HG03457 (cell line): ENCODE measurements around the gene AFF3.

Experiments
- ATAC-seq: cut with Tn5 transposase; IDR thresholded peaks from one replicate; pipeline ENCODE4 v1.9.1; 2021; ENCODE audit warnings: moderate number of reproducible peaks; ENCODE audit not compliant: unreplicated experiment

The AFF3 gene

DNA sequence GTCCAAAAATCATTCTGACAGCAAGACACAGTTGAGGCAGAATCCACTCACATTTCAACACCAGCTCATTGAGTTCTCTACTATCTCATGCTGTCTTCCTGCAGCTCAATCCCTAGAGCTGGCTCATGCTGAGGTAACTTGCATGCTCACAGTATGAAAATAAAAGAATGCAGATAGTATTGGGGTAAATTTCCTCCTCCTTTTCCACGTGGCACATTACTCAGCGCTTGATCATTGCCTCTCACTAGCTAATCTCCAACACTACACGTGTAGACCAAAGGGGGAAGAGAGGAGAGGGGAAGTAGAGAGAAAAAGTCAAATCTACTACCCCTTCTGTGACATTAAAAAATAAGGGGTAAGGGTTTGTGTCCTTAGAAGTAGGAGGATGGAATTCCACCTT is 300.6 kb downstream of the AFF3 start:
- no peak for ATAC-seq

- no peak for ATAC-seq
Observed at GRCh38 chr2:99840831-99841230, 301.6 kb downstream of the AFF3 start.

- ATAC-seq, result no peak
Observed at GRCh38 chr2:99836690-99837605, 305.4 kb downstream of the AFF3 start.

DNA sequence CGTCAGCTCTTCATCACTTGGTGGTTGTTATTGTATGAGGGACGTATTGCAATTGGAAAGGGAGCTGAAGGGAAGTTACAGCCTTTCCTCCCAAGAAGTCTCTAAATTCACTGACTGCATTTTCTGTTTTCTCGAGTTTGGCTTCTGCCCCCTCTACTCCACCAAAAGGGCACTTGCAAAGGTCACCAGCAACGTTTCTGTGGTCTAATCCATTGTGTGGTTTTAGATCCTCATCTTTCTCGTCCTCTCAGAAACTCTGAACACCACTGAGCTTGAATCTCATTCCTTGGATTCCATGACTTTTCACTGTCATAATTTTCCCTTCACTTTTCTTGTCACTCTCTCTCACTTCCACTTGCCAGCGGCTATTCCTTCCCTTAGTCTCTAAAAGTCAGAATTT is 308.0 kb downstream of the AFF3 start:
- ATAC-seq, result no peak

DNA sequence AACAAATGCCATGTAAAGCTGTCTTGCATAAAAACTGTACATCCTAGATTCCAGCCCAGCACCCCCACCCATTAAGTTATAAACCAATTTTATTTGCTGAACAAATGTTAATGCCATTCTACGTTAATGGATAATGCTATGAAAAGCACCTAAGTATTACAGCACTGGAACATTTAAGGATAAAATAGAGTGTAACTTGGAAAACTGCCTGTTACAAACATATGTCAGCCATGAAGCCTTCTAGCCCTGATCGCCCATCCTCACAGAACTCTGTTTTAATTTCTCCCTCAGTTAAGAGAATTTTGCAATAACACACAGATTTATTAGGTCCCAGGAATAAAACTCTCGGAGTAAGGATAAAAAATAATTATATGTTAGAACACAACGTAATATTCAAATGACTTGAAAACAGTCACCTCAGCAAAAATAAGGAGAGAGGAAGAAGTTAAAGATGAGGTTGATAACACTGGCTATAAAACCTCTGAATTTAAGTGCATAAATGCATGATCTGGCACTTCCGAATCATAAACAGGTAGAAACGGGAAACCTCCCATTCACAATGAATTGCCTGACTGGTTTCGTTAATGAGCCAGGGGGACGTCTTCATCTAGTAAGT is 308.7 kb downstream of the AFF3 start:
- no peak for ATAC-seq

GRCh38 chr2:99832926-99833325 is 309.5 kb downstream of the AFF3 start:
- no peak for ATAC-seq

DNA sequence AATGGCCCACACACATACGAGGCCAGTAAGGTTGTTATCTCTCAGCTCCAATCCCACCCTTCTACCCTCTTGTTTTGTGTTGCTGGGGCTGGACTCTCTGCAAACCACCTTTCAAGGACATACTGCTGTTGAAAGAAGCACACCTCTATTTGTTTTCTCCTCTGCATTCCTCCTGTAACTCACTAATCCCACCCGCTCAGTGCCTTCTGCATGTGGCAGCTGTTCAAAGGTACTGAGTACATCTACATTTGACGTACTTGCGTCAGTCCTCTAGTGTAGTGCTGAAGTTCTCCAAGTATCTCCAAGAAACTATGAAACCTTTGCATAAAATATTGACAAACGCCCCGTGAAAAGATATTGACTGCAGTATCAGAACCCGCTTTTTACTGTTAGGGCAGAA is 310.6 kb downstream of the AFF3 start:
- no peak for ATAC-seq

DNA sequence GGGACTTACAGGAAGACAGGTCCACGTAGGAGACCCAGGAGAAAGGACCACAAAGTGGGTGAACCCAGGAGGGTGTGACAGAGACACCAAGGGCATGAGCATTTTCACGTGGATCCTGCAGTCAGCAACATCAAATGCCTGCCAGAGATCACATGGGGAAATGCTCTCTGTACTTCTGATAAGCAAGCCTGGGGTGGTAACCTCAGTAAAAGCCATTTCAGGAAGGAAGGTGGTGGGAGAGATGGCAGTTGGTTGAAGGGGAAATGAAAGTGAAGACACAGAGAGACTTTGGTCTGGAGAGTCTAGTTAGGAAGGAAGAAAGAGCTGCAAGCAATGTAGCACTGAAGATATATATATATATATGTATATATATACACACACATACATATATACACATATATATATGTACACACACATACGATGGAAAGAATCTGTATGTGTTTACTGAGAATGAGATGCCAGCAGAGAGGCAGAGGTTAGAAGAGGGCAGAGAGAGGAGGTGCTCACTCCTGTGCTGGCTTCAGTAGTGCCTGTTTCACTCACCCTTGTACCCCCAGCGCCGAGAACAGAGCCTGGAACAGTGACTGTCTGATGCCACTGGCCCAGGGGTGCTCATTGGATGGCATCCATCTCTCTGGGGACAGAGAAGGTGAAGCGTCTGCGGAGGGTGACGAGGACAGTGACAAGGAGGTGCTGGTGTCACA is 314.9 kb downstream of the AFF3 start:
- no peak for ATAC-seq

- ATAC-seq, result no peak
Observed at GRCh38 chr2:99825630-99826029, 316.8 kb downstream of the AFF3 start.

- no peak for ATAC-seq
Observed at GRCh38 chr2:99824758-99825157, 317.6 kb downstream of the AFF3 start.

GRCh38 chr2:99822474-99823207 is 319.7 kb downstream of the AFF3 start:
- no peak for ATAC-seq

DNA sequence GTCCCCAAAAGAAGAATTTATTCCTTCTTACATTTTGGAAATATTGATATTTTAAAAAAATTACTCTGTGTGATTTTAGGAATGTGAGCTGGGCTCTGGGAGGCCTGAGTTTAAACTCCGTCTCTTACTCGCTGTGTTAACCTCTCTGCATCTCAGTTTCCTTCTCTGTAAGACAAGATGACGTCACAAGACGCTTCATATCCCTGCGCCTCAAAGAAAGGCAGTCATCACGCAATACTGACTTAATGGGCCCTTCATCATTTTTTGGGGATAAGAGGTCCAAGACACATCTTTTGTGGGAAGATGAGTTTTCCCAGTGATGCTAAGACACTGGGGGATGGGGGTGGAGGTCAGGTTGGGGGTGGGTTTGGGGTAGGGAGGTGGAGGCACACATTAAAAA is 320.4 kb downstream of the AFF3 start:
- ATAC-seq, result no peak

DNA sequence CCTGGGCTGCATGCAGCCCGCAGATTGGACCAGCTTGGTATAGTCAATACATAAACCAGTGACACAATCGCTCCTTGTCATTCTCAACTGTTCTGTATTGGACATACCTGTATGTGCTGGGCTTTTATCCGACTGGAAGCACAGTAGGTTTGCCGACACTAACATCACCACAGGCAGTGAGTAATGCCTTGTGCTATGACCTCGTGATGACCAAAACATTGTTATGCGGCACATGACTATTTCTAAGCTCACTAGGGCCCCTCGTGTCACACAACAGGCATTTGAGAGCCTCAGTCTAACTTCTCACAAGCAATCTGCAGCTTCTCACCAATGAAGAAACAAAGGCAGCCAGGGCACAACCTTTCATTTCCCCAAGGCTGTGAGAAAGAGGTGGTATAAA is 320.8 kb downstream of the AFF3 start:
- no peak for ATAC-seq

DNA sequence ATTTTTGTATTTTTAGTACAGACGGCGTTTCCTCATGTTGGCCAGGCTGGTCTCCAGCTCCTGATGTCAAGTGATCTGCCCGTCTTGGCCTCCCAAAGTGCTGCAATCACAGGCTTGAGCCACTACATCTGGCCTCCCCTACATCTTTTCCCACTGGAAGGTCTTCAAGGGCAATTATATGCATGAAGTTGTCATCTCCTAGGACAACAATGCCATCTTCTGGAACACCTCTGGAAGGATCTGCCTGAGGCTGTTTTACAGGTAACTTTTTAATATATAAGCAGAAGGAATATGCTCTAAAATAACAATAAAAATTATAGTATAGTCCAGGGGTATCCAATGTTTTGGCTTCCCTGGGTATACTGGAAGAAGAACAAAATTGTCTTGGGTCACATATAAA is 321.4 kb downstream of the AFF3 start:
- ATAC-seq, result no peak

DNA sequence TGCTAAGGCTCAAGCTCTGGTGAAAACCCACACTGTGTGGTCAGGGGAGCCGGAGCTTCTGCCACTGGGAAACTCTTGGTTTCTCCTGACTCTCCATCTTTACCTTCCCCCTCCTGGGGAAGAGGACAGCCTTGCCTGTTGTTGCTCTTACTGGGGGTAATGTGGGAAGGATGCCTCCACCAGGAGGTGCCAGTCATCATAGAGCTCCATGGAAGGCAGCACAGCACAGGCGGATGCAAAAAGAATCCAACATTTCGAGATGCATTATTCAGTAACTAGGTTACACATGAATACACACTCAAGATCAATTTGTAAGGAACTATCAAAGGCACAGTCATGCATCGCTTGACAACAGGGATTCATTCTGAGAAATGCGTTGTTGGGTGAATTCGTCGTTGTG is 322.6 kb downstream of the AFF3 start:
- ATAC-seq, result no peak

GRCh38 chr2:99818842-99819241 is 323.5 kb downstream of the AFF3 start:
- no peak for ATAC-seq

DNA sequence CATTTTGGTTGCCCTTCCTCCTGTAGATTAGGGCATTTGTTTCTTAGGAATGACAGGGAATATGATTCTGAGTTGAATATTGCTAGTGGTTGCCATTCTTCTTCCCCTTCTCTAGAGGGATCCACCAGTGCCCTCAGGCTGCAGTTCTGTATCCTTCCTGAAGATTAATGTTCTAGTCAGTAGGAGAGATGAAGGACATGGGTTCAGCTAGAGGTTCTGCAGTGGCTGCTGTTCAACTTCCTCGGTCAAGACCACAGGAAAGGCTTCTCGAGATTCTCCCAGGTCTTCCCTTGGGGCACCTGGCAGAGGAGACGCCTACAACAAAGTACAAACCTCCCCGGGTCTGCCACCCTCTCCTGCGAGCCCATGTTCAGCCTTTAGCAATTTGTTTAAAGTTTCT is 325.5 kb downstream of the AFF3 start:
- no peak for ATAC-seq

GRCh38 chr2:99812426-99812825 is 330.0 kb downstream of the AFF3 start:
- no peak for ATAC-seq

DNA sequence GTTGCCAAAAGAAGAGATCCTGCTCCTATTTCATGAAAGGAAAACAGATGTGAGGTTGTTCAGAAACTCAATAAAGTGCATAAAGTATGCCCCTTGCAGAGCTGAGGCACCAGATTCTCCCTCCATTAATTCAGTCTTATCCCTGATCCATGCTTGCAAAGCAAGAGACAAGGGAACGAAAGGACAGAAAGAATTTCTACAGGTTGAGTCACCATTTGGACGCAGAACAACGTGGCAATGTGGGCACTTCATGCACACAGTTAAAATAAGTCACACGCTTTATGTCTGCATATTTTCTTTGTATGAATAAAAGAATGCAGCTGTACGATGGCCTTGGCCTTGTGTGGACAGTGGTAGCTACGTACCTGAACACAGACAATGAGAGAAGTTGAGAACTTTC is 330.8 kb downstream of the AFF3 start:
- no peak for ATAC-seq

GRCh38 chr2:99810225-99810624 is 332.2 kb downstream of the AFF3 start:
- ATAC-seq, result no peak

DNA sequence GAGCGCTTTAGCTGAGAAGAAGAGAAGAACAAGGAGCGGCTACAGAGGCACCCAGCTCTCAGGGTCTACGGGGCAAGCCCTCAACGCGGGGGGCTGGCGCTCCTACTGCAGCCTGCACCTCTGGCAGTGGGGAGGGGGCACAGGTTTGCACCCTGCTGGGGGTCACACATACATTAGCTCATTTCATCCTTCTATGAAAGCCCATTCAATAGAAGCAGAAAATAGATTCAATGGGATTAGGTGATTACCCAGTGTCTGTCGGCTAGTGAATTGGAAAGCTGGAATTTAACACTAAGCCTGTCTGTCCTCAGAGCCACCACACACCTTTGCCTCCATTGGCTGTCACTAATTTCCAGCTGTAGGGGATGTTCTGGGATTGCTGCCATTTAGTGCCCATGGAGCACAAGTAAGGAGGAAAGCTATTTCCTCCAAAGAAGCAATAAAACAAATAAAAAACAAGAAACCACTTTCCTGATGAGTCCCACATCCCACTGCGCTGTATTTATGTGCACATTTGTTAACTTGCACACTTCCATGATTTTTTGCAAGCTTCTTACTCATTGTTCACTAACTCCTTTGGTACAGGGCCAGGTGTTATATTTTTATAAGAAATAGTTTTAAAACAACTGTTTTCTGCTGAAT is 333.0 kb downstream of the AFF3 start:
- ATAC-seq, result no peak
